ENCODE measurements around the gene PUM1.

Gene PUM1

DNA sequence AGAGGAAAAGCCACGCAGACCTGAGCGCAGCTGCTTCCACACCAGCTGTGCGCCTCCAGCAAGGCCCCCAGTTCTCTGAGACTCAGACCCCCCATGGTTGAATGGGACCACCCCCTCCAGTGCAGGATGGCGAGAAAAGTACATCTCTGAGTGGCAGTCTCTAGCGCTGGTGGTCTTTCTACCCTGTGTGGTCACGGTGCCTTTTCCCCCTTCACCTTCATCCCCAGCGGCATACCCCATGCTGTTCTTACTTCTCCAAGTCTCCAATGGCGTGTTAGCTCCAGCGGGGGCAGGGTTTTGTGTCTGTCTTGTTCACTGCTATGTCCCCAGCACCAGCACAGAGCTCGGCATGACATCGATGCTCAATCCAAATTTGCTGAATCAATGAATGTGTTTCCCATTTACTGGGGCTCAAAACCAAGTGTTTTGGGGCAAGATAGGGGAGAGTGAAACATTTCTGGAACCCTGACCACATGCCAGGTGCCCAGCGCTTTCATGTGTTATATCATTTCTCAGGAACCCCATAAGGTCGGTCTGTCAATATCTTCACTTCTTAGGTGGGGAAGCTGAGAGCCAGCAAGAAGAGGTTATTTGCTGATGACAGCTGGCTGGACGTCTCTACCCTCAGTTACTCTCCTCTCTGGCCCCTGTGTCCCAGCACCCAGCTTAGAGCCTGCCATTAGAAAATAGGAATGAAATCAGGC, 156.0 kb downstream of the PUM1 start:
- in situ Hi-C loops (cut with MboI; ENCODE audit: low sequenced_read_pairs), result loop anchor here (25.0 kb wide), 1 partner anchor 122 kb away; no protein-coding TSS in a partner anchor

GRCh38 chr1:30908696-30909364, 156.7 kb downstream of the PUM1 start, which contains the start of gene SDC3:
SDC3 (minus strand) TSS chr1:30908758; CDS start chr1:30908586, 172 bp downstream.
- in situ Hi-C loops (cut with MboI; ENCODE audit: low sequenced_read_pairs), result loop anchor here (25.0 kb wide), 1 partner anchor 122 kb away; no protein-coding TSS in a partner anchor

DNA sequence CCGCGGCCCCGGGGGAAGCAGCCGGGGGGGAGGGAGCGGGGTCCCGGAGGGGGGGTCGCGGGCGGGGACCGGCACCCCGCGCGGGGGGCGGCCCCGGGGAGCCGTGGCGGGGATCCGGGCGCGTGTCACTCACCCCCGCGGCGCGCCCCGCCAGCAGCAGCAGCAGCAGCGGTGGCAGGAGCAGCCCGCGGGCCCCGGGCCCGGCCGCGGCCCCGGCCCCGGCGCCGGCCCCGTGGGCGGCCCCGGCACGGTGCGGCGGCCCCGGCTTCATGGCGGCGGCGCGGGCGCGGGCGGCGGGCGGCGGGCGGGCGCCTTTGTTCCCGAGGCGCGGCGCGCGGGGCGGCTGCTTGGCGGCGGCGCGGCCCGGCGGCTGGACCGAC, 157.2 kb downstream of the PUM1 start:
- in situ Hi-C loops (cut with MboI; ENCODE audit: low sequenced_read_pairs), result loop anchor here (25.0 kb wide), 1 partner anchor 121 kb away; no protein-coding TSS in a partner anchor

- in situ Hi-C loops (cut with MboI; ENCODE audit: low sequenced_read_pairs), result loop anchor here (25.0 kb wide), 1 partner anchor 120 kb away; no protein-coding TSS in a partner anchor
Measured at GRCh38 chr1:30907481-30908315, 157.8 kb downstream of the PUM1 start.

- in situ Hi-C loops (cut with MboI; ENCODE audit: low sequenced_read_pairs), result loop anchor here (25.0 kb wide), 1 partner anchor 120 kb away; no protein-coding TSS in a partner anchor
Measured at GRCh38 chr1:30906631-30907441, 158.7 kb downstream of the PUM1 start.

DNA sequence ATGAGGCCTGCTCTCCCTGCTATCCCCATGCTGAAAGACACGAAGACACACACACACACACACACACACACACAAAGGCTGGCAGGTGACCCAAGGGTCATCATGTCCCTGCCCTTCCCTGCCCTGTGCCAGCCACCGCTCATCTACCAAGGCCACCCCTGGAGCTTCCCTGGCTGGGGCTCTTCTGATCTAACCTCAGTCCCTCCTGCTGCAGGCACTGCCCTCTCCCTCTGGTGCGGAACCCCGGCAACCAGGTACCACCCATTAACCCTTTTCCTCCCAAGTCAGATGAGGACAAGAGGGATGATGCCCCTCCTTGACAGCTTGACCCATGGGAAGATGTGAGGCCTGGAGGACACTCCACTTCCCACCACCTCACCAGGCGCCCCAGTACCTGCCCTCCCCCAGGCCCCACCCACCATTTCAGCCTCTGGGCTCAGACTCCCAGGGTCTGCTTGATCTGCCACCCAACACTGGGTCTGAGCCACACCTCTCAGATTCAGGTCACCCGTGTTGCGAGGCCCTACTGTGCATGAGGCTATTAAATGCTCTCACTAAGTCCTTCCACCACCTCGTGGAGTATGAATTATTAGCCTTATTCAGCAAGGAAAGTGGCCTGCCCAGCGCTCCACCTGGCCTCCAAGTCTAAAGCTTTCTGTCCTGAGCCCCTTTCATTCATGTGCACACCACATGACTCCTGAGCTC, 159.4 kb downstream of the PUM1 start:
- in situ Hi-C loops (cut with MboI; ENCODE audit: low sequenced_read_pairs), result loop anchor here (25.0 kb wide), 1 partner anchor 119 kb away; no protein-coding TSS in a partner anchor

DNA sequence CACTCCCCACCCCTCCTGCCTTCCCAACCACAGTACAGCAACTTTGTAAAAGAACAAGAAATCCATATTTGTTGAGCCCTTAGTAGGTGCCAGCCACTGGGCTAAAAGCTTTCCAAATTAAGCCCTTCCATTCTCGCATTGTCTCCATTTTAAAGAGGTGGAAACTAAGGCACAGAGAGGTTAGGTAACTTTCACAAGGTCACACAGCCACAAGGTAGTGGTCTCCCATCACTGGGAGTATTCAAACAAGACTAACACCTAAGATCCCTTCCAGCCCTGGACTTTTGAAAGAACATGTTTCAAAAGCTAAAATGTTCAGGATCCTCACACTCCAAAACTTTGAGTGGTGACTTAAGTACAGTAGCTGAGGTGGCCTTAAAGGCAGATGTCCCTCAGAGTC, 160.1 kb downstream of the PUM1 start:
- in situ Hi-C loops (cut with MboI; ENCODE audit: low sequenced_read_pairs), result loop anchor here (25.0 kb wide), 1 partner anchor 118 kb away; no protein-coding TSS in a partner anchor

- in situ Hi-C loops (cut with MboI; ENCODE audit: low sequenced_read_pairs), result loop anchor here (25.0 kb wide), 1 partner anchor 118 kb away; no protein-coding TSS in a partner anchor
Measured at GRCh38 chr1:30904962-30905335, 160.6 kb downstream of the PUM1 start.

DNA sequence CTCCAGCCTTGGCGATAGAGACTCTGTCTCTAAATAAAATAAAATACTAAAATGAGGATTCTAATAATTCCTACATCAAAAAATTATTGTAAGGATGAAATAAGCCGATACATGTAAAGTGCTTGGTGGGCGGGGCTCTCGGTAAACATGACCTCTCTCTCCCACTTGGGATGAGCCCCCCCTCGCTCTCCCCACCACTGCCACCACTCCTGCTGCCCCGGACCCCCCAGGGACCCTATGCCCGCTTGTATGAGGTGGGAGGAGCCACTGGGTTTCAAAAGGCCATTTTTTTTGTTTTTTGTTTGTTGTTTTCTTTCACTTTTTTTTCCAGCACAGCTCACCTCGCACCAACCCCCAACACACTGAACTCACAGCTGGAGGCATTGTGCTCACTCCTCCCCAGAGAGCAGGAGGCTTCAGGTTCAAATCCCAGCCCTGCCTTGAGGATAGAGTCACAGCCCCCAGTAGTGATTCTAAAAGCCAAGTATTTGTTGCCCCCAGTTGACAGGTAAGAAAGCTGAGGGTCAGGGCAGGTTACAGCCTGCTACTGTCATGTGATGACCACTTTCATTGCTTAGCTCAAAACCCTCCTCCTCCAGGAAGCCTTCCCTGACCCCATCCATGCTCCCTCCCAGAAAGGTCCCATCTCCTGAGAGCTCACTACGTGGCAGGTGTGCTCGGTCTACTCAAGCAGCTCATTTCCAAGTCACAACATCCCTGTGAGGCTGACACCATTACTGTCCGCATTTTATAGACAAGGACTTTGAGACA, 161.1 kb downstream of the PUM1 start:
- in situ Hi-C loops (cut with MboI; ENCODE audit: low sequenced_read_pairs), result loop anchor here (25.0 kb wide), 1 partner anchor 117 kb away; no protein-coding TSS in a partner anchor

- in situ Hi-C loops (cut with MboI; ENCODE audit: low sequenced_read_pairs), result loop anchor here (25.0 kb wide), 1 partner anchor 116 kb away; no protein-coding TSS in a partner anchor
Measured at GRCh38 chr1:30903343-30904034, 162.0 kb downstream of the PUM1 start.

DNA sequence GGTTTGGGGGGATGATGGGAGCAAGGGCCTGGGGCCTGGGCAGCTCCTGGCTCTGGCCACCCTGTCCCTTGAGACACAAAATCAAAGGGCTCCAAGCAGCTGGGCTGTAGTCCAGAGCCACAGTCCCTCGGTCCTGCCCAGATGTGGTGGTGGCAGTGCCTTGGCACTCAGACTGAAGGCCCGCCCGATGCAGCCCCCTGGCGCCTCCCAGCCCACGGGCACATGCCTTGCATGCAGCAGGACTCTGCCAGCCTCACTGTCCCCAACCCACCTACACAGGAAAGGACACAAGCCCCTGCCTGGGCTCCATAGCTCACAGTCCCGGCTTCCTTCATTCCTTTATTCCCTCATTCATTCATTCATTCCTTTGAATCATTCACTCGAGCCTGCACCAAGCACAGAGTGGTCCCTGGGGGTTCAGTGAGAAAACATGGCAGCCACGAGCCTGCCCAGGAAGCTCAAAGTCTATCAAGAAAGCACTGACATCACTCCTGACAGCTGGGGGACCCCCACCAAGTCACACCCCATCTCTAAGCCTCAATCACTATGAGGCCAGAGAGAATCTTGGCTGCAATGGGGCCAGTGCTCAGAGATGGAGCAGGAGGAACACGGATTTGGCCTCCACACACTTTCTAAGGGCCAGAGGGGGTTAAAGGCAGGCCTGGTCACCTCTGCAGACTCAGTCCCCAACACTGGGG, 162.8 kb downstream of the PUM1 start:
- in situ Hi-C loops (cut with MboI; ENCODE audit: low sequenced_read_pairs), result loop anchor here (25.0 kb wide), 1 partner anchor 115 kb away; no protein-coding TSS in a partner anchor

DNA sequence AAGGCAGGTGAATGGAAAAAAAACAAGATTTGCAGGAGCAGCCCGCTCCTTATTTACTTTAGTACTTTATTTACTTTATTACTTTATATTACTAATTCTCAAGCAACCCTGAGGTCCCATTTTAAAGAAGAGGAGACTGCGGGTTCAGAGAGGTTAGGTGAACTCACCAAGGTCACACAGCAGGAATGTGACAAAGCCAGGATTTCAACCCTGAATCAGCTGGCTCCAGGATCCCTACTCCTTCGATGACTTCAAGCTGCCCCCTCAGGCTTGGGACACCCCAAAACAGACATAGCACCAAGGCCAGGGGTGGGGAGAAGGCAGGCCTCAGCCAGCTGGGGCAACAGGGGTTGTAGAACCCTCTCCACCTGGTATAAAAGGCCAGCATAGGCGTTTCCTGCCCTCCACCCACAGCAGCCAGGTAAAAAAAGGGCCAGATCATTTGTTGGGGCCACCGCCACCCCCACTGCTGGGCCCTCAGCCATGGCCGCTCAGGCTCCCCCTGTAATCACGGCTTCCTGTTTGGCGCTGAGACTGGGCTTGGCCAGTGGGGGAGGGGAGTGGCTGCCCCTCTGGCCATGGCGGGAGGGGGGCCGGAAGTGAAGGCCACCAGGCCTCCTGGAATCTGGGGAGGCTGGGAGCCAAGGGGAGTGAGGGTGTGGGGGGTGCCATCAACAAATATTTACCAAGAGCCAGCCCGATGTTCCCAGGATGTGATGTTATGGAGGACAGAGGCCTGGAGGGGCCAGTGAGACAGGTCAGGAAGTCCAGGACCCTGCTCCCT, 163.5 kb downstream of the PUM1 start:
- in situ Hi-C loops (cut with MboI; ENCODE audit: low sequenced_read_pairs), result loop anchor here (25.0 kb wide), 1 partner anchor 115 kb away; no protein-coding TSS in a partner anchor

- in situ Hi-C loops (cut with MboI; ENCODE audit: low sequenced_read_pairs), result loop anchor here (25.0 kb wide), 1 partner anchor 114 kb away; no protein-coding TSS in a partner anchor
Measured at GRCh38 chr1:30900931-30901560, 164.5 kb downstream of the PUM1 start.

- in situ Hi-C loops (cut with MboI; ENCODE audit: low sequenced_read_pairs), result loop anchor here (25.0 kb wide), 1 partner anchor 113 kb away; no protein-coding TSS in a partner anchor
Measured at GRCh38 chr1:30900486-30900885, 165.0 kb downstream of the PUM1 start.

GRCh38 chr1:30899577-30900389, 165.7 kb downstream of the PUM1 start:
- in situ Hi-C loops (cut with MboI; ENCODE audit: low sequenced_read_pairs), result loop anchor here (25.0 kb wide), 1 partner anchor 112 kb away; no protein-coding TSS in a partner anchor

All from hTERT RPE-1 (cell line).